ENCODE data around the gene UPF1.
"Not testable (repeated sequence)": the region's sequence is repeated elsewhere in the genome, so short reads cannot be mapped to it uniquely, and the experiment has no call there.

GRCh38 chr19:18902519-18902918, 70.8 kb downstream of the UPF1 start:
- TF ChIP-seq PKNOX1 (IDR thresholded peaks at IDR 0.05); FOXA1 (IDR thresholded peaks at IDR 0.05); ZNF384 (IDR thresholded peaks at IDR 0.05); NFRKB (IDR thresholded peaks at IDR 0.05); ELF4 (IDR thresholded peaks at IDR 0.05); FOXK2 (IDR thresholded peaks at IDR 0.05); SP1 (IDR thresholded peaks at IDR 0.05); ARNT (IDR thresholded peaks at IDR 0.05); BHLHE40 (IDR thresholded peaks at IDR 0.05; ENCODE audit: borderline replicate concordance); SUZ12 (IDR thresholded peaks at IDR 0.05); TARDBP (IDR thresholded peaks at IDR 0.05); HDGF (IDR thresholded peaks at IDR 0.05; ENCODE audit: borderline replicate concordance); FOXM1 (IDR thresholded peaks at IDR 0.05; ENCODE audit: borderline replicate concordance); LEF1 (IDR thresholded peaks at IDR 0.05; ENCODE audit: borderline replicate concordance): not testable (repeated sequence)
